Progenitor cell of endocrine pancreas (in vitro differentiated cells): ENCODE measurements around the gene SLC9A1. TPM values are rescaled to one million over a fixed set of nuclear protein-coding genes. Genes with fewer than 3 reads are reported as not detected.
A peak's percentile ranks its signal among the peaks of the same experiment; 100 is the strongest.
"Not testable (repeated sequence)": the region's sequence is repeated elsewhere in the genome, so short reads cannot be mapped to it uniquely, and the experiment has no call there.

ENCODE experiments used
- DNase-seq: peaks from one replicate; pipeline ENCODE4 v3.0.0; 2021; ENCODE audit warnings: low spot score; ENCODE audit not compliant: unreplicated experiment
- H3K27ac Mint-ChIP-seq: 2 replicates; pipeline ENCODE4 v1.8.0; 2021; ENCODE audit warnings: mild to moderate bottlenecking, moderate library complexity, mixed read lengths
- H3K27me3 Mint-ChIP-seq: 2 replicates; pipeline ENCODE4 v1.8.0; 2021; ENCODE audit warnings: mixed read lengths
- H3K36me3 Mint-ChIP-seq: 2 replicates; pipeline ENCODE4 v1.8.0; 2022; ENCODE audit warnings: mixed read lengths; ENCODE audit not compliant: insufficient read depth
- H3K4me1 Mint-ChIP-seq: 2 replicates; pipeline ENCODE4 v1.8.0; 2021; ENCODE audit warnings: low read depth, mixed read lengths
- H3K4me3 Mint-ChIP-seq: 2 replicates; pipeline ENCODE4 v1.8.0; 2021; ENCODE audit warnings: low read depth, mild to moderate bottlenecking, moderate library complexity, mixed read lengths
- H3K9me3 Mint-ChIP-seq: 2 replicates; pipeline ENCODE4 v1.8.0; 2021; ENCODE audit warnings: low read depth, mixed read lengths
- total RNA-seq: library from RNA; stranded (reverse); gene quantifications from 2 replicates; pipeline ENCODE4 v1.2.1, GENCODE V29; 2021
- TF ChIP-seq, protein P1 (sequence below): fragments of 200-600 bp; sonication (generic); IDR thresholded peaks from one replicate; pipeline ENCODE4 v1.5.0; 2021; ENCODE audit warnings: antibody characterized with exemption, mild to moderate bottlenecking; ENCODE audit not compliant: unreplicated experiment

Gene SLC9A1
- total RNA-seq, 1 donor from 2014 or later, result 19.6 TPM

DNA sequence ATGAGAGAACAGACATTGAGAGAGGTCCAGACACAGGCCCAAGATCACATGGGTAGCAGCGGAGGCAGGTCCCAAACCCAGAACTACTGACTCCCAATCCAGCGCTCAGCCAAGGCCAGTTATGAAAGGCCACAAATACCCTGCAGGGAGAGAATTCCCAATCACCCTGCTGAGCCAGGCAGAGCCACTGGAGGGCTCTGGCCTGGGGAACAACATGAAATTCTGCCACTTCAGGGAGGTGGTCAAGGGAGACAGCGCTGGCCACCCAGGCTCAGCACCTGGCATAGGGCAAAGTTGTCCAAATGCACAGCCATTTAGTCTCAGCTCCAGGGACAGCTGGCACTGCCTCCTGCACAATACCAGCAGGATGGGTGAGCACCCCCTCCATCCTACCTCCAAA is 27.5 kb downstream of the SLC9A1 start:
- TF ChIP-seq, protein P1, sequence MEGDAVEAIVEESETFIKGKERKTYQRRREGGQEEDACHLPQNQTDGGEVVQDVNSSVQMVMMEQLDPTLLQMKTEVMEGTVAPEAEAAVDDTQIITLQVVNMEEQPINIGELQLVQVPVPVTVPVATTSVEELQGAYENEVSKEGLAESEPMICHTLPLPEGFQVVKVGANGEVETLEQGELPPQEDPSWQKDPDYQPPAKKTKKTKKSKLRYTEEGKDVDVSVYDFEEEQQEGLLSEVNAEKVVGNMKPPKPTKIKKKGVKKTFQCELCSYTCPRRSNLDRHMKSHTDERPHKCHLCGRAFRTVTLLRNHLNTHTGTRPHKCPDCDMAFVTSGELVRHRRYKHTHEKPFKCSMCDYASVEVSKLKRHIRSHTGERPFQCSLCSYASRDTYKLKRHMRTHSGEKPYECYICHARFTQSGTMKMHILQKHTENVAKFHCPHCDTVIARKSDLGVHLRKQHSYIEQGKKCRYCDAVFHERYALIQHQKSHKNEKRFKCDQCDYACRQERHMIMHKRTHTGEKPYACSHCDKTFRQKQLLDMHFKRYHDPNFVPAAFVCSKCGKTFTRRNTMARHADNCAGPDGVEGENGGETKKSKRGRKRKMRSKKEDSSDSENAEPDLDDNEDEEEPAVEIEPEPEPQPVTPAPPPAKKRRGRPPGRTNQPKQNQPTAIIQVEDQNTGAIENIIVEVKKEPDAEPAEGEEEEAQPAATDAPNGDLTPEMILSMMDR, result peak; percentile 19
- Mint-ChIP-seq H3K9me3 (no peaks in the 10 kb centered on the region), H3K4me1 (no peaks in the 10 kb centered on the region), H3K27me3 (no peaks in the 10 kb centered on the region), H3K4me3 (no peak overlapping the region), H3K36me3 (no peaks in the 10 kb centered on the region), H3K27ac (no peak overlapping the region)
- no peak for DNase-seq

DNA sequence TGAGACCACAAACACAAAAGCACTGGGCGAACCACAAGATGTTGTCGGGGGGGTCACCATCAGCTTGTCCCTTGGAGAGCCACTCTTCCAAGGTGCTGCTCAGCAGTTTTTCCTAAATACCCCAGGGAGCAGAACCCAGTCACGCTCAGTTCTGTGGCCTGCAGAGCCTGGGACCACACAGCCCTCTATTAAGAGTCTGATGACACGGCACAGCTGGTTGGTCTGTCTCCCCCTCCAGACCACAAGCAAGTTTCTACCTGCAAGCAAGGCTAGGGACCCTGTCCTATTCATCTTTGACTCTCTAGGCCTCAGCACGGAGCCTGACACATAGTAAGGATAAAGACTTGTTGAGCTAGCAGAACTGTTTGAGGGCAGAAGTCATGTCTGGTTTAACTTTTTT is 28.5 kb downstream of the SLC9A1 start:
- Mint-ChIP-seq H3K4me1 (no peaks in the 10 kb centered on the region), H3K4me3 (no peak overlapping the region), H3K9me3 (no peaks in the 10 kb centered on the region), H3K27me3 (no peaks in the 10 kb centered on the region), H3K27ac (no peak overlapping the region), H3K36me3 (no peaks in the 10 kb centered on the region)
- DNase-seq, result no peak
- TF ChIP-seq, protein P1, result no peak

DNA sequence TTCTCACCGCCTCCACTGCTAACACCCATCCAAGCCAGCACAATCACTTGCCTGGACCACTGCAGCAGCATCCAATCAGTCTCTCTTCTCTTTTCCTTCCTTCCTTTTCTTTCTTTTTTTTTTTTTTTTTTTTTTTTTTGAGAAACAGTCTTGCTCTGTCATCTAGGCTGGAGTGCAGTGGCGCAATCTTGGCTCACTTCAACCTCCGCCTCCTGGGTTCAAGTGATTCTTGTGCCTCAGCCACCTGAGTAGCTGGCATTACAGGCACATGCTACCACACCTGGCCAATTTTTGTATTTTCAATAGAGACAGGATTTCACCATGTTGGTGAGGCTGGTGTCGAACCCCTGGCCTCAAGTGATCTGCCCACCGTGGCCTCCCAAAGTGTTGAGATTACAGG is 29.8 kb downstream of the SLC9A1 start:
- not testable (repeated sequence) for H3K4me1 Mint-ChIP-seq, H3K27me3 Mint-ChIP-seq, H3K36me3 Mint-ChIP-seq, H3K27ac Mint-ChIP-seq, H3K4me3 Mint-ChIP-seq, DNase-seq, H3K9me3 Mint-ChIP-seq

DNA sequence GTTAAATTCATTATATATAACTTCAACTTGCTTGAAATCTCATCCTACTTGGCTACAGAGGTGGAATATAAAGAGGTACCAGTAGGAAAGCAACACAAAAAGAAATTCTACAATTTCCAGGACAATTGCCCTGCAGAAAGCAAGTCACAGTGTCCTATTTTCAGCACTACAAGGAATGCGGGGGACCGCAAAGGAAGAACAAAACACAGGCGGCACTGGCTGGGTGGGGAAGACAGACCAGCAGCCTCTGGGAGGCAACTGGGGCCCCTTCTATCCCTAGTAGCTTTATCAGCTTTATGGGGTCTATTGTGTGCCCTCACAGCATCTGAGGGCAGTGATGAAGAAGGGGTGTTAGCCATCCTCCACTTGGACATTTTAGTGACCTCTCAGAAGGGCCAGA is 30.5 kb downstream of the SLC9A1 start:
- H3K4me1 Mint-ChIP-seq, result no peaks in the 10 kb centered on the region
- DNase-seq, result no peak
- no peaks in the 10 kb centered on the region for H3K36me3 Mint-ChIP-seq
- H3K27ac Mint-ChIP-seq, result no peak overlapping the region
- TF ChIP-seq, protein P1, result no peak
- H3K9me3 Mint-ChIP-seq, result no peaks in the 10 kb centered on the region
- no peak overlapping the region for H3K4me3 Mint-ChIP-seq
- H3K27me3 Mint-ChIP-seq, result no peaks in the 10 kb centered on the region

DNA sequence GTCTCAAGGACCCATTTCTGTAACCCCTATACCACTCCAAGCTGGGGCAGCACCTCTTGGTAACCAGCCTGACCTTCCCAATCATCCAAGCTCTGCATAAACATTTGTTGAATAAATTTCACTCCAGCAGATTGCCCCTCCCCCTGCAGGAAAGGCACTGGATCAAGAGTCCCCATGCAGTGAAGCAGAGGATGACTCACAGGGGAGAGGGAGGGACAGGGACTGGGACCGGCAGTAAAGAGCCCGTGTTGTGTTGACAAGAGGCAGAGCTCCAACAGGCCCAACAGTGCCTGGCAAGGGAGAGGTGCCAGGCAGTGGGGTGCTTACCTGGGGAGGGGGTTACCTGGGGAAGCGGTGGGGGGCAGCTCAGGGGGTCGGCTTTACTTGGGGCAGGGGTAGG is 32.3 kb downstream of the SLC9A1 start:
- Mint-ChIP-seq H3K36me3 (no peaks in the 10 kb centered on the region), H3K4me1 (no peaks in the 10 kb centered on the region), H3K4me3 (no peak overlapping the region), H3K27ac (no peak overlapping the region), H3K27me3 (no peaks in the 10 kb centered on the region), H3K9me3 (no peaks in the 10 kb centered on the region)
- DNase-seq, result no peak
- TF ChIP-seq, protein P1, result no peak

DNA sequence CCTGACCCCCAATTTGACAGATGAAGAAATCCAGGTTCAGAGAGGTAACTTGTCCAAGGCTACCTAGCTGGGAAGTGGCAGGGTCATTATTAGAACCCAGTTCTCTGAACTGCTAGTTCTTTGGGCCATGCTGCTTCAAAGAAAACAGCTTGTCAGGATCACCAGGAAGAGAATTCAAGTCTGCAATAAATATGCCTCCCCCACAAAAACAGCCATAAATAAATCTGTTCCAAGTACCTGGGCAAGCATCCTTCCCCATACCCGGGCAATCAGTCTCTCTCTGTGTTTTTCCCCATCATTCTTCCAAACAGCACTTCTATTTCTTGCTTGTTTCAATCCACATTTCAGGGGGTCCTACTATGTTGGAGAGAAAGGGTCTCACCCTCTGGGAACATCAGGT is 34.1 kb downstream of the SLC9A1 start:
- Mint-ChIP-seq H3K4me1 (peaks cover under 1% of the 10 kb centered on the region), H3K4me3 (no peak overlapping the region), H3K36me3 (no peaks in the 10 kb centered on the region), H3K27me3 (no peaks in the 10 kb centered on the region), H3K27ac (no peak overlapping the region), H3K9me3 (no peaks in the 10 kb centered on the region)
- DNase-seq, result no peak
- TF ChIP-seq, protein P1, result no peak
